ENCODE results near the gene ZNF526.

ZNF526 gene

GRCh38 chr19:42220751-42221097, 612 bp downstream of the ZNF526 start:
- DNase-seq (ENCODE audit: low read depth in 2 of 3, low spot score in 1 of 3) = no peak

DNA sequence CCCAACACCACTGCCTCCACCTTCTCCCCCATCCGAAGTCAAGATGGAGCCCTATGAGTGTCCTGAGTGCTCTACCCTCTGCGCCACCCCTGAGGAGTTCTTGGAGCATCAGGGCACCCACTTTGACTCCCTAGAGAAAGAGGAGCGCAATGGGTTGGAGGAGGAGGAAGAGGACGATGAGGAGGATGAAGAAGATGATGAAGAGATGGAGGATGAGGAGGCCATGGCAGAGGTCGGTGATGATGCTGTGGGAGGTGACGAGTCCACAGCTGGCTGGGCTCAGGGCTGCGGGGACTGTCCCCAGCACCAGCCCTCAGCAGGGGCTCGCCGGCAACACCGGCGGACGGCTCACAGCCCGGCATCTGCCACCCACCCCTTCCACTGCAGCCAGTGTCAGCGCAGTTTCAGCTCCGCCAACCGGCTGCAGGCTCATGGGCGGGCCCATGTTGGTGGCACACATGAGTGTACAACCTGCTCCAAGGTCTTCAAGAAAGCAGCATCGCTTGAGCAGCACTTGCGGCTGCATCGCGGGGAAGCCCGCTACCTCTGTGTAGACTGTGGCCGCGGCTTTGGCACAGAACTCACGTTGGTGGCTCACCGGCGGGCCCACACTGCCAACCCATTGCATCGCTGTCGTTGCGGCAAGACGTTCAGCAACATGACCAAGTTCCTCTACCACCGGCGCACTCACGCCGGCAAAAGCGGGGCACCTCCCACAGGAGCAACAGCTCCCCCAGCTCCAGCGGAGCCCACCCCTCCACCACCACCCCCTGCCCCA, 5.0 kb downstream of the ZNF526 start:
- no peak for DNase-seq (ENCODE audit: low read depth in 2 of 3, low spot score in 1 of 3)

DNA sequence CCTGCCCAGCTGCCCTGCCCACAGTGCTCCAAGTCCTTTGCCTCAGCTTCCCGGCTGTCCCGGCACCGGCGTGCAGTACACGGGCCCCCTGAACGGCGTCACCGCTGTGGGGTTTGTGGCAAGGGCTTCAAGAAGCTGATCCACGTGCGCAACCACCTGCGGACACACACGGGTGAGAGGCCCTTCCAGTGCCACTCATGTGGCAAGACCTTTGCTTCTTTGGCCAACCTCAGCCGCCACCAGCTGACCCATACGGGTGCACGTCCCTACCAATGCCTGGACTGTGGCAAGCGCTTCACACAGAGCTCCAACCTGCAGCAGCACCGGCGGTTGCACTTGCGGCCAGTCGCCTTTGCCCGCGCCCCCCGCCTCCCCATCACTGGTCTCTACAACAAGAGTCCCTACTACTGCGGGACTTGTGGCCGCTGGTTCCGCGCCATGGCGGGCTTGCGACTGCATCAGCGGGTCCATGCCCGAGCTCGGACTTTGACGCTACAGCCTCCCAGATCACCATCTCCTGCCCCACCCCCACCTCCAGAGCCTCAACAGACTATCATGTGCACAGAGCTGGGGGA, 5.7 kb downstream of the ZNF526 start:
- no peak for DNase-seq (ENCODE audit: low read depth in 2 of 3, low spot score in 1 of 3)

DNA sequence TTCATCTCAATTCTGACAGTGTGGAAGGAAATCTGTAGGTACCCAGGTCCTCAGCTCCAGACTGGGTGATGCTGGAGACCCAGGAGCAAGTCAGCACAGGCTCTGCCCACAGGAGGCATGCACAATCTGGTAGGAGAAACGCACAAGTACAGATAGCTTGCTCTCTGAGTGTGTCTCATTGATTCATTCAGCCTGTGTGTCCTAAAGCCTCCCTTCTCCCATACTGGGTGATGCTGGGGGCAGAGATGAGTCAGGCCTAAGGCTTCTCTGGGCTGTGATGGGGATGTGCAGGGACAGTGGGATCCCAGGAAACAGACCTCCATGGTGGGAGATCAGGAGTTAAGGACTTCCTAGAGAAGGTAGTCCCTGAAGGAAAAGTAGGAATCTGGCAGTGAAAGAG, 6.8 kb downstream of the ZNF526 start:
- DNase-seq (ENCODE audit: low read depth in 2 of 3, low spot score in 1 of 3) = no peak

GRCh38 chr19:42228641-42229040, 8.5 kb downstream of the ZNF526 start:
- DNase-seq (ENCODE audit: low read depth in 2 of 3, low spot score in 1 of 3) = no peak

DNA sequence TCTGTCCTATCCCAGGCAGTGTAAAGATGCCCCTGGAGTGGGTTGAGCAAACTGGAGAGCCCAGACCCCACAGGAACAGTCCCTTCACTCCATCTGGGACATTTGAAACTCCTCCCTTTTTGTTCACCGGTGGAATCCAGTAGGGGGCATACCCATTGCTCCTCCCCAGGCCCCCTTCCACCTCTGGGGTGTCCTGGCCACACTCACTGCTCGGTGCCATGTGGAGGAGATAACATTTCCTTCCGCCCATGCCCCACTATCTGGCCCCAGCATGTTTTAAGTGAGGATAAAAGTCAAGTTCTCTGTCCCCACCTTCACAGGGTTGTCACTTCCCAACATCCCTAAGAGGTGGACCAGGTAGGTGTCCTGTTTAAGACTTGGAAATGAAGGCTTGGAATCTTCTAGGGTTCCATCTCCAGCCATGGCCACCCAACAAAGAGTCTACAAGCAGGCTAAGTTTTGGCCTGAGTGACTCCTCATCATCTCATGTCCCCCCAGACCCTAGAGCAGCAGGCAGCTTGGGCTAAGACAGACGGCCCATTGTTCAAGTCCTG, 9.3 kb downstream of the ZNF526 start:
- no peak for DNase-seq (ENCODE audit: low read depth in 2 of 3, low spot score in 1 of 3)

DNA sequence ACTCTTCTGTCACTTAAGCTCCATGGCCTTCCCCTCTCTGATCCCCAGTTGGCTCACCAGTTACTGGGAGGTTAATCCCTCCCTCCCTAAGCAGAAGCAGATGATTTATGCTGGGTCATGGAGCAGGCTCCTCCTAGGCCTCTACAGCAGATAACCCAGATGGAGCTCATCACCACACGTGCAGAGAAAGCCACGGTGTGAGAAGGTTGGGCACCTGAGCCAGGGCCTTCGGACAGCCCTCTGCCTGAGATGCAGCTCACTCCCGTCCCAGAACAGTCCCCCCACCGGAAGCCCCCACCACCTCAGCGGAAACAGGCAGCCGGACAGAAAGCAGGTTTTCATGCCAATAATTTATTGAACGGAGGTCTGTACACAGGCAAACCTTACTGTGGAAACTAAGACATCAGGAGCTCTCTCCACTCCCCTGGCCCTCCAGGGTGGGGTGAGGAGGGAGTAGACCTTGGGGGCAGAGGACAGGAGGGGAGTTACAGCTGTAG, 9.8 kb downstream of the ZNF526 start:
- DNase-seq (ENCODE audit: low read depth in 2 of 3, low spot score in 1 of 3) = no peak

- DNase-seq (ENCODE audit: low read depth in 2 of 3, low spot score in 1 of 3) = no peak
These were observed 10.5 kb downstream of the ZNF526 start for GRCh38 chr19:42230571-42230970.

GRCh38 chr19:42232435-42232834, 12.3 kb downstream of the ZNF526 start:
- no peak for DNase-seq (ENCODE audit: low read depth in 2 of 3, low spot score in 1 of 3)

DNA sequence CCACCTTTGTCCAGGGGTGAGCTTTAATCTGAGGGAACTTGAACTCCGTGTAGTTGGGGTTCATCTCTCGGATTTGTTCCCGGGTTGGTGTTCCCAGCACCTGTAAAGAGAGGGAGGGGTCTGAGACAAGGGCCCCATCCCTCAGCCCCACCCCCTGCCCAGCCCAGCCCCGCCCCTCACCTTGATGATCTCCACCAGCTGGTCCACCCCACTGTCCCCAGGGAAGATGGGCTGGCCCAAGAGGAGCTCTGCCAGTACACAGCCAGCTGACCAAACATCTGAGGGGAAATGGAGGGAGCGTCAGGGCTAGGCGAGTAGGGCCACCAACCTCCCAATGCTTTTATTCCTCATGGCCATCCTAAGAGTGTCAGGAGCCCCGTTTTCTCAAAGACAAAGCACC, 13.0 kb downstream of the ZNF526 start:
- no peak for DNase-seq (ENCODE audit: low read depth in 2 of 3, low spot score in 1 of 3)

- DNase-seq (ENCODE audit: low read depth in 2 of 3, low spot score in 1 of 3) = no peak
These were observed 13.7 kb downstream of the ZNF526 start for GRCh38 chr19:42233678-42234292.

DNA sequence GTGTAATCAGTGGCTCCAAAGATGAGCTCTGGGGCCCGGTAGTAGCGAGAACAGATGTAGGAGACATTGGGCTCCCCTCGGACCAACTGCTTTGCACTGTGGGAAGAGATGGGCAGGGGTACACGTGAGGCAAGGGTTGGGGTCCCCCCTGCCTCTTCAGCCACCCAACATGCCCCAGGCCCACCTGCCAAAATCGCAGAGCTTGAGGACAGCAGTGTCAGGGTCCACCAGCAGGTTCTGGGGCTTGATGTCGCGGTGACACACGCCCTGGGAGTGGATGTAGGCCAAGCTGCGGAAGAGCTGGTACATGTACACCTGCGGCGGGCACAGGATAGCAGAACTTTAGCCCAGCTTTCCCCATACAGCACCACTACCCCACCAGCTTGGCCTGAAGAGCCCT, 14.3 kb downstream of the ZNF526 start:
- DNase-seq (ENCODE audit: low read depth in 2 of 3, low spot score in 1 of 3) = no peak

GRCh38 chr19:42235181-42235580, 15.1 kb downstream of the ZNF526 start:
- no peak for DNase-seq (ENCODE audit: low read depth in 2 of 3, low spot score in 1 of 3)

GRCh38 chr19:42239544-42240220, 19.6 kb downstream of the ZNF526 start:
- no peak for DNase-seq (ENCODE audit: low read depth in 2 of 3, low spot score in 1 of 3)

DNA sequence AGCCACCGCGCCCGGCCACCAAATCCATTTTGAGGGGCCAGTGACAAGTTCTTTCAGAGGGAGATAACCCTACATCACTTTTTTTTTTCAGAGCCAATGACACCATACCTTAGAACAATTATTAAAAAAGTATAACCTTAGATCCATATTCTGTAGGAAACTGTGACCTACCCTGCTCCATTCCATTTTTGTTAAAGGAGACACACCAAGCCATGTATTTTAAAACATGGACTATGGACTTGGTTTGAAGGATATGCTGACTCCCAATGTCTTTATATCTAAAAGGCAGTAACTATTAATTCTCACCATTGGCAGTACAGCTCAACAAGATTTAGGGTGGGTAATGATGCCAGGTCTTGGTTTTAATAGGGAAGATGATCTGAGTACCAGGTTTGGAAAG, 21.2 kb downstream of the ZNF526 start:
- no peak for DNase-seq (ENCODE audit: low read depth in 2 of 3, low spot score in 1 of 3)

GRCh38 chr19:42242069-42242511, 22.0 kb downstream of the ZNF526 start:
- peak in 1 of 3 donors; percentile 30 for DNase-seq (ENCODE audit: low read depth in 2 of 3, low spot score in 1 of 3)

DNA sequence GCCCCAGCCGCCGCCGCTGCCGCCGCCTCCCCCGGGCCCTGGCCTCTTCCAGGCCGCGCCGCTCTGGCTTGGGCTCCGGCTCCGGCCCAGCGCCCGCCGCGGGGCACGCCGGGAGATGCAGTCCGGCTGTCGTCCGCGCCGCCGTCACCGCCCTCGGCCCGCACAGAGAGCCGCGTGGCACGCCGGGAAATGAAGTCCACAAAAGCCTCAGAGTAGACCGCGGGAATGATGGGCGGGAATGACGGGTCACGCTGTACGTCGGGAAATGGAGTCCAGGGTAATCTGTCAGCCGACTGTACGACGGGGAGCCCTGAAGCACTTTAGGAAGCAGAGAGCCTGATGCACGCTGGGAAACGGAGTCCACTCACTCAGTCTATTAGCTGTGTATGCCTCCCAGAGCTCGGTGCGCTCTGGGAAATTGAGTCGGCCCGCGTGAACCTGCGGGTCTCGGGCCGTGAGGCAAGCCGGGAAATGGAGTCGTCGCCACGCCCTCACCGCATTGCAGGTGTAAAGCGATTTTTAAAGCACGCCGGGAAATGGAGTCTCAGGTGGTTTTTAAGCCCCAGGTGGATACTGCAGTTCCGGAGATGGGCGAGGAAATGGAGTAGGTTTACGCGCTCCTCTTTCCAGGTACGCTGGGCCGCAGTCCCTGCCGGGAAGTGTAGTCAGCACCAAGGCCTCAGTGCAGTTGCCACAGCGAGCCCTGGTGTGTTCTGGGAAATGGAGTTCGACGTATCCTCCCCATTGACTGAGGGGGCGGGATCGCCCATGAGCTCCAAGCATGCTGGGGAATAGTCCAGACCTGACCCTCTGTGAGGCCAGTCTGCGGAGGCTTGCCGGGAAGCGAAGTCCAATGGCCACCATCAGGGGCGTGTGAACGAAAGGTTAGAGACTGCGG, 22.6 kb downstream of the ZNF526 start, which contains the start of gene GSK3A:
GSK3A (minus strand) TSS at position 91 of the 898 bp plus-strand sequence. CDS start 137 bp downstream, outside the sequence.
- DNase-seq (ENCODE audit: low read depth in 2 of 3, low spot score in 1 of 3) = peak; percentile 87 to 93 (median 93)

GRCh38 chr19:42244347-42245220, 24.5 kb downstream of the ZNF526 start:
- peak; percentile 87 to 91 (median 89) for DNase-seq (ENCODE audit: low read depth in 2 of 3, low spot score in 1 of 3)

DNA sequence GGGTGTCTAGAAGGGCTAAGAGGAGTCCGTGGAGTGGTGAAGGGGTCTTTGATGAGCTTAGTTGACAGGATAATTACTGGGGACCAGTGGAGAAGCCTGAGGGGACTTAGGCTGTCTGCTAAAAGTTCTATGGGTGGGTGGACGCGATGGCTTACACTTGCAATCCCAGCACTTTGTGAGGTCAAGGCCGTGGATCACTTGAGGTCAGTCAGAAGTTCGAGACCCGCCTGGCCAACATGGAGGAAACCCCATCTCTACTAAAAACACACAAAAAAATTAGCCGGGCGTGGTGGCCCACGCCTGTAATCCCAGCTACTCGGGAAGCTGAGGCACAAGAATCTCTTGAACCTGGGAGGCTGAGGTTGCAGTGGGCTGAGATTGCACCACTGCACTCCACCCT, 25.1 kb downstream of the ZNF526 start:
- no peak for DNase-seq (ENCODE audit: low read depth in 2 of 3, low spot score in 1 of 3)
